Measurements from ENCODE around the gene EFNA1. TPM values are rescaled to one million over a fixed set of nuclear protein-coding genes. Genes with fewer than 3 reads are reported as not detected.

The EFNA1 gene
- total RNA-seq, 1 experiment from 2014 or later, result 49.9 TPM

- peak within 1 kb of the TSS; percentile 87 for H3K4me3 ChIP-seq (ENCODE audit: low read length)
- peak within 1 kb of the TSS; percentile 89 for H3K9ac ChIP-seq (ENCODE audit: low read length)
- H3K36me3 ChIP-seq (ENCODE audit: low read depth, low read length), result peaks cover 26% of the 10 kb centered on the region
- no TSS peak for BruUV-seq (replicated peaks)
- DNase-seq, result peak; percentile 97
- peak within 1 kb of the TSS; percentile 91 for H3K4me2 ChIP-seq (ENCODE audit: low read length)
- no peak for TF ChIP-seq EZH2 (IDR thresholded peaks at IDR 0.05; ENCODE audit: low read length, unreplicated experiment)
- TF ChIP-seq CTCF (conservative IDR thresholded peaks at IDR 0.05; ENCODE audit: low read depth, low read length), result no peak
- TF ChIP-seq EZH2phosphoT487 (IDR thresholded peaks at IDR 0.05; ENCODE audit: borderline replicate concordance, low read length), result no peak
- no peaks in the 10 kb centered on the region for H3K27me3 ChIP-seq (ENCODE audit: low read length)
- intact Hi-C loops (cut with micrococcal nuclease), result loop anchor here (1.0 to 5.0 kb wide), 4 partner anchors 8 to 163 kb away; partner anchors contain the start of genes CKS1B, EFNA1 and SHC1
- H3K79me2 ChIP-seq (ENCODE audit: low read length), result peaks cover 51% of the 10 kb centered on the region
- ChIA-PET POLR2A (ENCODE audit: unreplicated experiment) (interaction anchor here (0.6 to 1.0 kb wide), 5 partner anchors 10 to 719 kb away, joined by 4 to 6 read pairs (median 4); partner anchors contain the start of gene KRTCAP2), CTCF (interaction anchor here (0.6 to 1.8 kb wide), 6 partner anchors 32 to 84 kb away, joined by 3 to 8 read pairs (median 4); partner anchors contain the start of genes ADAM15 and KRTCAP2)
- H3K27ac ChIP-seq (ENCODE audit: low read length), result peak within 1 kb of the TSS; percentile 94
- ATAC-seq, result peak; percentile 73
- no peaks in the 10 kb centered on the region for H3F3A ChIP-seq (ENCODE audit: low read length, unreplicated experiment)
- peak within 1 kb of the TSS; percentile 67 for H2AFZ ChIP-seq (ENCODE audit: low read length)
- no peaks in the 10 kb centered on the region for H3K9me3 ChIP-seq (ENCODE audit: low read length)
- H3K9me2 ChIP-seq (replicated peaks; ENCODE audit: low read length), result no peaks in the 10 kb centered on the region
- peaks cover 54% of the 10 kb centered on the region for H3K4me1 ChIP-seq (ENCODE audit: insufficient read depth, low read length)
- no peaks in the 10 kb centered on the region for H4K20me1 ChIP-seq (ENCODE audit: low read length)
Measured at GRCh38 chr1:155135415-155136028, 7.8 kb downstream of the EFNA1 start, which contains the start of gene SLC50A1. Gene SLC50A1, plus strand, starts transcription at chr1:155135852. Its CDS starts 60 bp downstream, at chr1:155135912.

DNA sequence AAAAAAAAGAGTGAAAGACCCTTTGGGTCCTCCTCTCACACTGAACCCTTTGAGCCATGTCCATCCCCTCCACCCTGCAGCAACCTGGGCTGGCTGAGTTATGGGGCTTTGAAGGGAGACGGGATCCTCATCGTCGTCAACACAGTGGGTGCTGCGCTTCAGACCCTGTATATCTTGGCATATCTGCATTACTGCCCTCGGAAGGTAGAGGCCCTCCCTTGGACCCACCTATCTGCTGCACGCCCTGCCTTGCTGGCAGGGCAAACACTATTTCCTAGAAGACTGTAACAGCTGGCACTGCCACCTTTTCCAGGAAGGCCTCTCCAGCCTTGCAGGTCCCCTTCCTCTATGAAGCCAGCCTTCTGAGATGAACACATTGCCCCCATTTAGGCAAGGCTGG, 9.1 kb downstream of the EFNA1 start:
- ATAC-seq, result no peak
- CTCF ChIA-PET, result interaction anchor here (0.6 to 0.8 kb wide), 3 partner anchors 31 to 853 kb away, joined by 3 to 5 read pairs (median 4); no protein-coding TSS in a partner anchor

More for the DNA sequence above, 9.1 kb downstream of the EFNA1 start:
- peak overlapping the region; percentile 91 for H3K4me2 ChIP-seq (ENCODE audit: low read length)
- peaks cover 18% of the 10 kb centered on the region for H3K36me3 ChIP-seq (ENCODE audit: low read depth, low read length)
- POLR2A ChIA-PET (ENCODE audit: unreplicated experiment), result interaction anchor here (0.6 to 0.7 kb wide), 2 partner anchors 48 to 220 kb away, joined by 4 to 5 read pairs; no protein-coding TSS in a partner anchor
- no peak for DNase-seq
- no peak for TF ChIP-seq CTCF (conservative IDR thresholded peaks at IDR 0.05; ENCODE audit: low read depth, low read length)
- TF ChIP-seq EZH2 (IDR thresholded peaks at IDR 0.05; ENCODE audit: low read length, unreplicated experiment), result no peak
- no peak for TF ChIP-seq EZH2phosphoT487 (IDR thresholded peaks at IDR 0.05; ENCODE audit: borderline replicate concordance, low read length)
- peaks cover 45% of the 10 kb centered on the region for H3K4me1 ChIP-seq (ENCODE audit: insufficient read depth, low read length)
- no peaks in the 10 kb centered on the region for H3F3A ChIP-seq (ENCODE audit: low read length, unreplicated experiment)
- peak overlapping the region; percentile 94 for H3K27ac ChIP-seq (ENCODE audit: low read length)
- peaks cover 39% of the 10 kb centered on the region for H3K79me2 ChIP-seq (ENCODE audit: low read length)
- no peaks in the 10 kb centered on the region for H3K27me3 ChIP-seq (ENCODE audit: low read length)
- H2AFZ ChIP-seq (ENCODE audit: low read length), result no peak overlapping the region
- H4K20me1 ChIP-seq (ENCODE audit: low read length), result no peaks in the 10 kb centered on the region
- H3K9me3 ChIP-seq (ENCODE audit: low read length), result no peaks in the 10 kb centered on the region
- H3K9ac ChIP-seq (ENCODE audit: low read length), result peak overlapping the region; percentile 89
- intact Hi-C loops (cut with micrococcal nuclease), result loop anchor here (5.0 kb wide), 1 partner anchor 164 kb away; the partner anchor contains the start of genes CKS1B and SHC1
- no peaks in the 10 kb centered on the region for H3K9me2 ChIP-seq (replicated peaks; ENCODE audit: low read length)
- H3K4me3 ChIP-seq (ENCODE audit: low read length), result peak overlapping the region; percentile 87
- BruUV-seq (replicated peaks), result no TSS peak

Measured in PC-3 (cell line).